ENCODE measurements around the gene CELF2. TPM values are rescaled to one million over a fixed set of nuclear protein-coding genes. Genes with fewer than 3 reads are reported as not detected.

Gene CELF2
- total RNA-seq, 1 experiment from 2014 or later = not detected

DNA sequence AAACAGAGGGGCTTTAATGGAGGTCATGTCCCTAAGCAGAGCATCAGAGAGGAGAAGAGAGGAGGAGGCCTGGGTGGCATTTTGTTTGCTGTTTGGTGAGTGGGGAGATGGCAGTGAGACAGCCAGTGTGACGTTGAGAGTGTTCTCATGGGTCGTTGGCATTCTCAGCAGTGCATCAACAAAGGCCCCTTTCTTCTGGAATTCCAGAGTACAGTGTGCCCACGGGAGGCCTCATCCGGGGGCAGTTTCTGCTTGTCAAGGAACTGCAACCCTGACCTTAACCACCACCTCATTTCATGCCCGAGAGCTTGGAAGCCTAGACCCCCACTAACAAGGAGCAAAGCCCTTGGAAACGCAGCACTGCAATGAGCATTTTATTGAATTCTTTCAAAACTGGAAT, 92.9 kb downstream of the CELF2 start:
- Mint-ChIP-seq H3K27me3 (ENCODE audit: unreplicated experiment) (no peaks in the 10 kb centered on the region), H3K27ac (ENCODE audit: unreplicated experiment) (no peak overlapping the region), H3K4me3 (ENCODE audit: low read depth, unreplicated experiment) (no peak overlapping the region), H3K9me3 (ENCODE audit: low read depth, unreplicated experiment) (no peaks in the 10 kb centered on the region), H3K36me3 (ENCODE audit: insufficient read depth, unreplicated experiment) (no peaks in the 10 kb centered on the region), H3K4me1 (ENCODE audit: low read depth, unreplicated experiment) (no peaks in the 10 kb centered on the region)
- CTCF ChIA-PET = no interaction called here
- intact Hi-C loops (cut with micrococcal nuclease; ENCODE audit: unreplicated experiment) = no loop called here
- TF ChIP-seq, protein P1, sequence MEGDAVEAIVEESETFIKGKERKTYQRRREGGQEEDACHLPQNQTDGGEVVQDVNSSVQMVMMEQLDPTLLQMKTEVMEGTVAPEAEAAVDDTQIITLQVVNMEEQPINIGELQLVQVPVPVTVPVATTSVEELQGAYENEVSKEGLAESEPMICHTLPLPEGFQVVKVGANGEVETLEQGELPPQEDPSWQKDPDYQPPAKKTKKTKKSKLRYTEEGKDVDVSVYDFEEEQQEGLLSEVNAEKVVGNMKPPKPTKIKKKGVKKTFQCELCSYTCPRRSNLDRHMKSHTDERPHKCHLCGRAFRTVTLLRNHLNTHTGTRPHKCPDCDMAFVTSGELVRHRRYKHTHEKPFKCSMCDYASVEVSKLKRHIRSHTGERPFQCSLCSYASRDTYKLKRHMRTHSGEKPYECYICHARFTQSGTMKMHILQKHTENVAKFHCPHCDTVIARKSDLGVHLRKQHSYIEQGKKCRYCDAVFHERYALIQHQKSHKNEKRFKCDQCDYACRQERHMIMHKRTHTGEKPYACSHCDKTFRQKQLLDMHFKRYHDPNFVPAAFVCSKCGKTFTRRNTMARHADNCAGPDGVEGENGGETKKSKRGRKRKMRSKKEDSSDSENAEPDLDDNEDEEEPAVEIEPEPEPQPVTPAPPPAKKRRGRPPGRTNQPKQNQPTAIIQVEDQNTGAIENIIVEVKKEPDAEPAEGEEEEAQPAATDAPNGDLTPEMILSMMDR (IDR thresholded peaks at IDR 0.05; ENCODE audit: unreplicated experiment) = no peak
- DNase-seq = no peak
- no TSS peak for BruUV-seq (replicated peaks)

DNA sequence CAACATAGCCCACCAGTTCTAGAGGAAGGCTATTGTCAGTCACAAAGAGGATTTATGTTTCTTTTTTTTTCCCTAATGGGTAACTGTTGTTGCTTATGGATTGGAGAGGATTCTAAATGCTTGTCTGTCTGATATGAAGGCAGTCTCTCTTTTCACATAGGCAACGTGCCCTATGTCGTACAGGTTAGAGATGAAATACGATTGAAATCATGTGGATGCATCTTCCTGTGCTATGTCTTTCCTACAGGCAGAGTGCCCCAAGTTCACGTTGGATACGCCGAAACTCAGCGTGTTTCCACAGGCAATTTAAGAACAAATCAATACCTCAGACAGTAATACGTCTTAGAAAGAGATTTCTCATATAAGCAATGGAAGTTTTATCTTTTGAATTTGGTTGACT, 93.8 kb downstream of the CELF2 start:
- no peaks in the 10 kb centered on the region for H3K4me1 Mint-ChIP-seq (ENCODE audit: low read depth, unreplicated experiment)
- H3K4me3 Mint-ChIP-seq (ENCODE audit: low read depth, unreplicated experiment) = no peak overlapping the region
- BruUV-seq (replicated peaks) = no TSS peak
- no peak overlapping the region for H3K27ac Mint-ChIP-seq (ENCODE audit: unreplicated experiment)
- H3K9me3 Mint-ChIP-seq (ENCODE audit: low read depth, unreplicated experiment) = no peaks in the 10 kb centered on the region
- intact Hi-C loops (cut with micrococcal nuclease; ENCODE audit: unreplicated experiment) = no loop called here
- no peaks in the 10 kb centered on the region for H3K27me3 Mint-ChIP-seq (ENCODE audit: unreplicated experiment)
- TF ChIP-seq, protein P1 (IDR thresholded peaks at IDR 0.05; ENCODE audit: unreplicated experiment) = no peak
- no peaks in the 10 kb centered on the region for H3K36me3 Mint-ChIP-seq (ENCODE audit: insufficient read depth, unreplicated experiment)
- CTCF ChIA-PET = no interaction called here
- DNase-seq = no peak

DNA sequence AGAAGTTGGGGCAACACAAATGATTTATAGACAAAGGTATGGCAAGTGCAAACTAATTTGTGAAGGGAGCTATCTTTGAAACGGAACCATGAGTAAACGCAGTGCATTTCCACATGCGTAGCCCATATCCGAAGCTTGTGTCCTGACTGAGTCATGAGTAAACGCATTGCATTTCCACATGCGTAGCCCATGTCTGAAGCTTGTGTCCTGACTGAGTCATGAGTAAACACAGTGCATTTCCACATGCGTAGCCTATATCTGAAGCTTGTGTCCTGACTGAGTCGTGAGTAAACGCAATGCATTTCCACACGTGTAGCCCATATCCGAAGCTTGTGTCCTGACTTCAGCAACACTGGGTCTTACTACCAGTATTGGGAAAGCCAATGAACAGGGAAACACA, 95.0 kb downstream of the CELF2 start:
- TF ChIP-seq, protein P1 (IDR thresholded peaks at IDR 0.05; ENCODE audit: unreplicated experiment) = no peak
- Mint-ChIP-seq H3K4me1 (ENCODE audit: low read depth, unreplicated experiment) (no peaks in the 10 kb centered on the region), H3K9me3 (ENCODE audit: low read depth, unreplicated experiment) (no peaks in the 10 kb centered on the region), H3K36me3 (ENCODE audit: insufficient read depth, unreplicated experiment) (no peaks in the 10 kb centered on the region), H3K4me3 (ENCODE audit: low read depth, unreplicated experiment) (no peak overlapping the region), H3K27me3 (ENCODE audit: unreplicated experiment) (no peaks in the 10 kb centered on the region), H3K27ac (ENCODE audit: unreplicated experiment) (no peak overlapping the region)
- intact Hi-C loops (cut with micrococcal nuclease; ENCODE audit: unreplicated experiment) = no loop called here
- DNase-seq = no peak
- no TSS peak for BruUV-seq (replicated peaks)
- CTCF ChIA-PET = no interaction called here

DNA sequence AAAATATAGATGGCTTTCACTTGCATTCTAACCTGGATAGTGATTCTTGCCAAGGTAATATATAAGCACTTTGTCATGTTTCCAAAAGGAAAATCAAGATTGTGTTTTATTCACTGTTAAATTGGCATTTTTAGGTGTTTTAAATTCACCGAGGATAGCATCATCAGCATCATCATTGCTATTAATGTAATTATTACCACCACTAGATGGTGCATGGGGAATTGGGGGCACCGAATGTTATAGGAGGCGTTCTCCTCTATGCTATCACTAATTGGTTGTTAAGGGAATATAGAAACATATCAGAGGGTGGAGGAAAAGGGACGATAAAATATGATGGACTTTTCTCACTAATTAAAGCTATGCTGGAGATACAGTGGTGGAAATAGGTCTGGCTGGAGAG, 95.5 kb downstream of the CELF2 start:
- H3K4me1 Mint-ChIP-seq (ENCODE audit: low read depth, unreplicated experiment) = no peaks in the 10 kb centered on the region
- no TSS peak for BruUV-seq (replicated peaks)
- H3K27ac Mint-ChIP-seq (ENCODE audit: unreplicated experiment) = no peak overlapping the region
- intact Hi-C loops (cut with micrococcal nuclease; ENCODE audit: unreplicated experiment) = no loop called here
- no peaks in the 10 kb centered on the region for H3K27me3 Mint-ChIP-seq (ENCODE audit: unreplicated experiment)
- H3K9me3 Mint-ChIP-seq (ENCODE audit: low read depth, unreplicated experiment) = no peaks in the 10 kb centered on the region
- no peak for DNase-seq
- TF ChIP-seq, protein P1 (IDR thresholded peaks at IDR 0.05; ENCODE audit: unreplicated experiment) = no peak
- H3K36me3 Mint-ChIP-seq (ENCODE audit: insufficient read depth, unreplicated experiment) = no peaks in the 10 kb centered on the region
- H3K4me3 Mint-ChIP-seq (ENCODE audit: low read depth, unreplicated experiment) = no peak overlapping the region
- CTCF ChIA-PET = no interaction called here

DNA sequence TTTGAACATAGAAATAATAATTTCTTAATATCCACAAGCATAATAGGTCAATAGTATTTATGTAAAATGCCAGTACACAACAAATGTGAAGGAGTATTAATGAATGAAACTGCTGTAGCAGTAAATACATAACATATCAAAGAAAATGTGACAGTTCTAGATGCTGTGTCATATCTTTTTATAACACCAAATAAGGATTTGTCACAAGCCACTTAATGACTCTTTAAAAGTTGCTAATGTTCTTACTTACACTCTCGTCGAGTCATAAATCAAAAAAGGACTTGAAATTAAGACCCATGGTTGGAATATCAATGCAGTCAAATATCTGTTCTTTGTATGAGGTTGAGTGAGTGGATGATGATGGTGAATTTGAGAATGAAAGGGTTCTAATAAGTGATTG, 96.6 kb downstream of the CELF2 start:
- Mint-ChIP-seq H3K4me1 (ENCODE audit: low read depth, unreplicated experiment) (no peaks in the 10 kb centered on the region), H3K9me3 (ENCODE audit: low read depth, unreplicated experiment) (no peaks in the 10 kb centered on the region), H3K4me3 (ENCODE audit: low read depth, unreplicated experiment) (no peak overlapping the region), H3K27ac (ENCODE audit: unreplicated experiment) (no peak overlapping the region), H3K36me3 (ENCODE audit: insufficient read depth, unreplicated experiment) (no peaks in the 10 kb centered on the region), H3K27me3 (ENCODE audit: unreplicated experiment) (no peaks in the 10 kb centered on the region)
- no TSS peak for BruUV-seq (replicated peaks)
- TF ChIP-seq, protein P1 (IDR thresholded peaks at IDR 0.05; ENCODE audit: unreplicated experiment) = no peak
- no peak for DNase-seq
- intact Hi-C loops (cut with micrococcal nuclease; ENCODE audit: unreplicated experiment) = no loop called here
- CTCF ChIA-PET = no interaction called here
